OCI-LY1 (cell line): ENCODE measurements around the gene BCL2.

Experiments used
- H2AFZ ChIP-seq: fragments of 200-600 bp; sonication (generic), shearing (Covaris generic); 2 replicates; pipeline ENCODE4 v1.6.0; 2014; ENCODE audit warnings: antibody characterized with exemption, mild to moderate bottlenecking, low read length
- H3F3A ChIP-seq: fragments of 200-600 bp; sonication (generic), shearing (Covaris generic); 2 replicates; pipeline ENCODE4 v1.6.0; 2014; ENCODE audit warnings: mild to moderate bottlenecking, antibody characterized with exemption, low read length, moderate library complexity; ENCODE audit not compliant: insufficient read depth
- H3K27ac ChIP-seq: fragments of 200-600 bp; sonication (generic); 2 replicates; pipeline ENCODE4 v1.5.1; 2014; ENCODE audit warnings: low read length, mixed run types, mild to moderate bottlenecking, low read depth; ENCODE audit not compliant: poor library complexity, severe bottlenecking
- H3K27me3 ChIP-seq: fragments of 200-600 bp; sonication (generic); 2 replicates; pipeline ENCODE4 v1.6.0; 2014; ENCODE audit warnings: antibody characterized with exemption, mild to moderate bottlenecking, low read length, moderate library complexity; ENCODE audit not compliant: insufficient read depth
- H3K36me3 ChIP-seq: fragments of 200-600 bp; sonication (generic); 2 replicates; pipeline ENCODE4 v1.6.1; 2014; ENCODE audit warnings: mild to moderate bottlenecking, antibody characterized with exemption, low read length, moderate library complexity, mixed read lengths; ENCODE audit not compliant: insufficient read depth
- H3K4me1 ChIP-seq: fragments of 200-600 bp; sonication (generic); 2 replicates; pipeline ENCODE4 v1.5.1; 2014; ENCODE audit warnings: mild to moderate bottlenecking, low read length, moderate library complexity; ENCODE audit not compliant: insufficient read depth, severe bottlenecking
- H3K4me2 ChIP-seq: fragments of 200-600 bp; sonication (generic), shearing (Covaris generic); 2 replicates; pipeline ENCODE4 v1.6.1; 2014; ENCODE audit warnings: low read length
- H3K4me3 ChIP-seq: fragments of 200-600 bp; sonication (generic); 2 replicates; pipeline ENCODE4 v1.5.1; 2014; ENCODE audit warnings: low read length, low read depth, mild to moderate bottlenecking, mixed read lengths; ENCODE audit not compliant: poor library complexity, severe bottlenecking
- H3K79me2 ChIP-seq: fragments of 200-600 bp; shearing (Covaris generic); 2 replicates; pipeline ENCODE4 v1.6.1; 2016; ENCODE audit warnings: mixed run types, low read length, mixed read lengths; ENCODE audit not compliant: insufficient read depth
- H3K9ac ChIP-seq: fragments of 200-600 bp; sonication (generic), shearing (Covaris generic); 2 replicates; pipeline ENCODE4 v1.6.1; 2014; ENCODE audit warnings: mild to moderate bottlenecking, low read length, mixed read lengths
- H3K9me2 ChIP-seq: fragments of 200-600 bp; sonication (generic), shearing (Covaris generic); 2 replicates; pipeline ENCODE4 v1.6.1; 2014; ENCODE audit warnings: low read depth, mild to moderate bottlenecking, low read length, mixed read lengths
- H3K9me3 ChIP-seq: fragments of 200-600 bp; shearing (Covaris generic); 2 replicates; pipeline ENCODE4 v1.6.1; 2014; ENCODE audit warnings: low read length, mixed read lengths
- H4K20me1 ChIP-seq: fragments of 200-600 bp; sonication (generic), shearing (Covaris generic); 2 replicates; pipeline ENCODE4 v1.6.0; 2016; ENCODE audit warnings: mild to moderate bottlenecking, low read length; ENCODE audit not compliant: insufficient read depth
- CTCF ChIP-seq: fragments of 200-600 bp; sonication (generic), shearing (Covaris generic); IDR thresholded peaks from 2 replicates; pipeline ENCODE4 v1.5.1; 2017; ENCODE audit warnings: mild to moderate bottlenecking, antibody characterized with exemption, low read length, moderate library complexity, mixed read lengths
- EZH2 ChIP-seq: fragments of 200-600 bp; sonication (generic), shearing (Covaris generic); IDR thresholded peaks from 2 replicates; pipeline ENCODE4 v1.8.0; 2017; ENCODE audit warnings: borderline replicate concordance, mixed run types, mild to moderate bottlenecking, antibody characterized with exemption, low read length, moderate library complexity, mixed read lengths

Gene BCL2

GRCh38 chr18:63218472-63218871 lies 101.1 kb downstream of the BCL2 start:
- H3K4me3 ChIP-seq = no peak overlapping the region

GRCh38 chr18:63216516-63217311 lies 102.9 kb downstream of the BCL2 start:
- Histone ChIP-seq H3F3A (no peaks in the 10 kb centered on the region), H3K4me2 (no peak overlapping the region), H3K4me1 (peaks cover 38% of the 10 kb centered on the region), H3K36me3 (peaks cover 29% of the 10 kb centered on the region), H3K9ac (no peak overlapping the region), H3K9me2 (no peaks in the 10 kb centered on the region), H3K9me3 (no peaks in the 10 kb centered on the region), H2AFZ (no peak overlapping the region), H3K27ac (peak overlapping the region; percentile 51), H4K20me1 (no peaks in the 10 kb centered on the region), H3K79me2 (peaks cover 46% of the 10 kb centered on the region), H3K4me3 (no peak overlapping the region), H3K27me3 (no peaks in the 10 kb centered on the region)
- no peak for TF ChIP-seq EZH2
- no peak for TF ChIP-seq CTCF

More at GRCh38 chr18:63218472-63218871, 101.1 kb downstream of the BCL2 start:
- peaks cover 33% of the 10 kb centered on the region for H3K36me3 ChIP-seq
- H3K27me3 ChIP-seq = no peaks in the 10 kb centered on the region
- H3K9ac ChIP-seq = no peak overlapping the region
- no peaks in the 10 kb centered on the region for H3F3A ChIP-seq
- H3K27ac ChIP-seq = no peak overlapping the region
- H4K20me1 ChIP-seq = no peaks in the 10 kb centered on the region
- H2AFZ ChIP-seq = no peak overlapping the region
- H3K4me2 ChIP-seq = no peak overlapping the region
- H3K9me2 ChIP-seq = no peaks in the 10 kb centered on the region
- peaks cover 53% of the 10 kb centered on the region for H3K79me2 ChIP-seq
- H3K9me3 ChIP-seq = no peaks in the 10 kb centered on the region
- TF ChIP-seq EZH2 (no peak), CTCF (no peak)
- H3K4me1 ChIP-seq = peaks cover 28% of the 10 kb centered on the region

GRCh38 chr18:63213936-63214671 lies 105.5 kb downstream of the BCL2 start:
- no peak overlapping the region for H2AFZ ChIP-seq
- no peak overlapping the region for H3K9ac ChIP-seq

More at GRCh38 chr18:63213936-63214671, 105.5 kb downstream of the BCL2 start:
- peak overlapping the region; percentile 49 for H3K27ac ChIP-seq
- H3K79me2 ChIP-seq = peaks cover 59% of the 10 kb centered on the region
- TF ChIP-seq EZH2 (no peak), CTCF (no peak)
- no peaks in the 10 kb centered on the region for H3K9me2 ChIP-seq
- H3K27me3 ChIP-seq = no peaks in the 10 kb centered on the region
- H3K4me3 ChIP-seq = no peak overlapping the region
- H3K36me3 ChIP-seq = peaks cover 11% of the 10 kb centered on the region
- H3K9me3 ChIP-seq = no peaks in the 10 kb centered on the region
- H3K4me2 ChIP-seq = no peak overlapping the region
- H4K20me1 ChIP-seq = no peaks in the 10 kb centered on the region
- H3K4me1 ChIP-seq = peaks cover 64% of the 10 kb centered on the region
- no peaks in the 10 kb centered on the region for H3F3A ChIP-seq
